Activated naive CD8-positive, alpha-beta T cell treated with anti-CD3 and anti-CD28 coated beads, Interleukin-2, amount 10 ng/mL, durations not matched to agents 7 days and 5 days (primary cell): Measurements from ENCODE around the gene SMTNL2. TPM values are rescaled to one million over a fixed set of nuclear protein-coding genes. Genes with fewer than 3 reads are reported as not detected.

Source experiments
- ATAC-seq: fragments of 150-1000 bp; cut with Tn5 transposase; one replicate; pipeline ENCODE4 v1.10.0; 2021; ENCODE audit warnings: low read depth, moderate library complexity
- POLR2A ChIA-PET: fragments of 350-600 bp; sonication (Branson Sonifier 250); formaldehyde crosslinking; loops from one replicate; lab custom pipeline; 2021; ENCODE audit warnings: antibody characterized with exemption; lab: Charles Lee
- DNase-seq: peaks from one replicate; pipeline ENCODE4 v3.0.0; 2021
- H3K27ac Mint-ChIP-seq: one replicate; pipeline ENCODE4 v1.8.0; 2022; ENCODE audit warnings: mild to moderate bottlenecking, mixed read lengths
- H3K27me3 Mint-ChIP-seq: one replicate; pipeline ENCODE4 v1.8.0; 2022; ENCODE audit warnings: mild to moderate bottlenecking, moderate library complexity, mixed read lengths
- H3K36me3 Mint-ChIP-seq: one replicate; pipeline ENCODE4 v1.8.0; 2021; ENCODE audit warnings: mild to moderate bottlenecking, mixed read lengths
- H3K4me1 Mint-ChIP-seq: one replicate; pipeline ENCODE4 v1.8.0; 2021; ENCODE audit warnings: mixed read lengths
- H3K4me3 Mint-ChIP-seq: one replicate; pipeline ENCODE4 v1.8.0; 2022; ENCODE audit warnings: mild to moderate bottlenecking, moderate library complexity, mixed read lengths
- H3K9me3 Mint-ChIP-seq: one replicate; pipeline ENCODE4 v1.8.0; 2021; ENCODE audit warnings: mixed read lengths
- total RNA-seq, 2 experiments: library from RNA; stranded (reverse); gene quantifications; one replicate each; pipeline ENCODE4 v1.2.3, GENCODE V29; 2021

SMTNL2 gene
- total RNA-seq, 2 experiments from 2014 or later = not detected

- no peak for ATAC-seq
- peaks cover 4% of the 10 kb centered on the region for H3K36me3 Mint-ChIP-seq
- no peaks in the 10 kb centered on the region for H3K27me3 Mint-ChIP-seq
- POLR2A ChIA-PET = no interaction called here
- peaks cover 14% of the 10 kb centered on the region for H3K4me1 Mint-ChIP-seq
- no peaks in the 10 kb centered on the region for H3K9me3 Mint-ChIP-seq
- no peak overlapping the region for H3K27ac Mint-ChIP-seq
- H3K4me3 Mint-ChIP-seq = no peak overlapping the region
- no peak for DNase-seq
These were observed 33.7 kb upstream of the SMTNL2 start for GRCh38 chr17:4550534-4551039.

DNA sequence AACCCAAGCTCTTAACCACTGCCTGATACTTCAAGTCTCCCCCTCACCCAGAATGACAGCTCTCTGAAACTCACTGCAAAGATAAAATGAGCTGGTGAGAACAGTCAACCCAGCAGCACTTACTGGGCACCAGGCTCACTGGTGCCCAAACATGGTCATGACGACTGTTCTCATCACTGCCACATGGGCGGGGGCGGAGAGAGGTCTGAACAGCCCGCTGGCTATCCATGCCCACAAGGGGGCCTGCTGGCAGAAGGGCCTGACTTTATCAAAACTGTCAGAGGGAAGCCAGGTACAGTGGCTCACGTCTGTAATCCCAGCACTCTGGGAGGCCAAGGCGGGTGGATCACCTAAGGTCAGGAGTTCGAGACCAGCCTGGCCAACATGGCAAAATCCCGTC lies 33.2 kb upstream of the SMTNL2 start:
- no peaks in the 10 kb centered on the region for H3K27me3 Mint-ChIP-seq
- no peak overlapping the region for H3K27ac Mint-ChIP-seq
- H3K36me3 Mint-ChIP-seq = peaks cover 4% of the 10 kb centered on the region
- POLR2A ChIA-PET = no interaction called here
- H3K4me1 Mint-ChIP-seq = peaks cover 20% of the 10 kb centered on the region
- ATAC-seq = no peak
- DNase-seq = no peak
- H3K4me3 Mint-ChIP-seq = no peak overlapping the region
- H3K9me3 Mint-ChIP-seq = no peaks in the 10 kb centered on the region

DNA sequence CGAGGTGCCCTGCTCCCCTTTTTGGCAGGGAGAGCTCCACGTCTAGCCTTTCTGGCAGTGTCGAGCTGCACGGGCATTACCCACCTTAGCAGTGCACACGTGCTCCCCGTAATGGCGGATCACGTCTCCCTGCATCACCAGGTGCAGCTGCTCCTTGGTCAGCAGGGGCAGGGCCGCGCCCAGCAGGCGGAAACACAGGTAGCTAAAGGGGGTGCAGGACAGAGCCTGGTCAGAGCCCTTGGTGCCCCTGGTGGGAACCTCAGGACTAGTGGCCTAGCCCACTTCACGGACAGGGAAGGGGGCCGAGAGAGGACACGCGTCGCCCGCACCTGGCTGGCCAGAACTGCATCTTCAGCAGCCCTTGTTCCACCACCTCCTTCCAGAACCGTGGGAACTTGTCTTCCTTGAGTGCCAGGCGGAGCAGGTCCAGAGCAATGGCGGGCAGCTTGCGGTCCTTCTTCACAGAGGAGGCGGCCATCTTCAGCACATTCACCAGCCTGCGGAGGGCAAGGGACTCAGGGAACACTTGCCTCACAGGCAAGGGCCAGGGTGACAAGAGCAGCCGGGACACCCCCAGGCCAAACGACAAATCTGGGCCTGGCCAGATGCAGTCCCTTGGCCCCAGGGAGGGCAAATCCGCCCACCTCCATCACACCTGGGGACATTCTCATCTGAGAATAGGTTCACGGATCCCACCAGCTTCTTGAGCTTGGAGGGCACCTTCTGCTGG lies 32.4 kb upstream of the SMTNL2 start:
- peaks cover 21% of the 10 kb centered on the region for H3K4me1 Mint-ChIP-seq
- DNase-seq (no peak), ATAC-seq (no peak)
- no peaks in the 10 kb centered on the region for H3K9me3 Mint-ChIP-seq
- H3K36me3 Mint-ChIP-seq = peaks cover 4% of the 10 kb centered on the region
- H3K4me3 Mint-ChIP-seq = no peak overlapping the region
- no peak overlapping the region for H3K27ac Mint-ChIP-seq
- POLR2A ChIA-PET = no interaction called here
- no peaks in the 10 kb centered on the region for H3K27me3 Mint-ChIP-seq

GRCh38 chr17:4553669-4554068 lies 30.7 kb upstream of the SMTNL2 start:
- POLR2A ChIA-PET = interaction anchor here (1.0 to 1.7 kb wide), 4 partner anchors 49 to 119 kb away, joined by 3 to 7 read pairs (median 5); no protein-coding TSS in a partner anchor

DNA sequence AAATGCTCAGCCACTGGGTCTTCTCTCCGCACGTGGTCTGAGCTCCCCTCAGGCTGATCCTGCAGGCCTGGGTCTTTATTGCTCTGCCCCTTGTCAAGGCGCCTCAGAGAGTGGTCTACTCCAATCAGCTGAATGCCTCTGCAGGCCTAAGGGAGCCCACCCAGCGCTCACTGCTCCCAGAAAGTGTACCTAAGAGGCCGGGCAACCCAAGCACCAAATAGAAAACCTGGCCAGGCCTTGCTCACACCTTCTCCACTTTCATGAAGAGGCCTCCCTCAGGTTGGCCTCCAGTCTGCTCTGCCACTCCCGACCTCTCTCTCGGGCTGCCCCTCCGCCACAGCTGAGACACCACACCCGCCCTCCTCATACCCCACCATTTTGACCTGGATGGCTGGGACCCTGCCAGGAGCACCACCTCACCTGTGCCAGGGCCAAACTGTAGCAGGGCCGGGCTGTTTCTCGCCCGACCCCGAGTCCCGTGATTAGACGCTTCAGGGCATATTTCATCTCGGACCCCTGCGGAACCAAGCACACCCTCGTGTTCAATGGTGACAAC lies 29.8 kb upstream of the SMTNL2 start:
- Mint-ChIP-seq H3K27ac (peak overlapping the region; percentile 95), H3K4me1 (peaks cover 22% of the 10 kb centered on the region), H3K4me3 (peak overlapping the region; percentile 91), H3K27me3 (no peaks in the 10 kb centered on the region), H3K36me3 (peaks cover 4% of the 10 kb centered on the region), H3K9me3 (no peaks in the 10 kb centered on the region)
- ATAC-seq (no peak), DNase-seq (no peak)
- POLR2A ChIA-PET = interaction anchor here (0.7 to 1.7 kb wide), 9 partner anchors 10 to 345 kb away, joined by 3 to 7 read pairs (median 5); partner anchors contain the start of genes C17orf107, SPNS2 and SPNS3

More at GRCh38 chr17:4553669-4554068, 30.7 kb upstream of the SMTNL2 start:
- Mint-ChIP-seq H3K9me3 (no peaks in the 10 kb centered on the region), H3K27ac (peak overlapping the region; percentile 52), H3K27me3 (no peaks in the 10 kb centered on the region), H3K36me3 (peaks cover 4% of the 10 kb centered on the region), H3K4me3 (peak overlapping the region; percentile 91), H3K4me1 (peaks cover 22% of the 10 kb centered on the region)
- DNase-seq (no peak), ATAC-seq (no peak)

DNA sequence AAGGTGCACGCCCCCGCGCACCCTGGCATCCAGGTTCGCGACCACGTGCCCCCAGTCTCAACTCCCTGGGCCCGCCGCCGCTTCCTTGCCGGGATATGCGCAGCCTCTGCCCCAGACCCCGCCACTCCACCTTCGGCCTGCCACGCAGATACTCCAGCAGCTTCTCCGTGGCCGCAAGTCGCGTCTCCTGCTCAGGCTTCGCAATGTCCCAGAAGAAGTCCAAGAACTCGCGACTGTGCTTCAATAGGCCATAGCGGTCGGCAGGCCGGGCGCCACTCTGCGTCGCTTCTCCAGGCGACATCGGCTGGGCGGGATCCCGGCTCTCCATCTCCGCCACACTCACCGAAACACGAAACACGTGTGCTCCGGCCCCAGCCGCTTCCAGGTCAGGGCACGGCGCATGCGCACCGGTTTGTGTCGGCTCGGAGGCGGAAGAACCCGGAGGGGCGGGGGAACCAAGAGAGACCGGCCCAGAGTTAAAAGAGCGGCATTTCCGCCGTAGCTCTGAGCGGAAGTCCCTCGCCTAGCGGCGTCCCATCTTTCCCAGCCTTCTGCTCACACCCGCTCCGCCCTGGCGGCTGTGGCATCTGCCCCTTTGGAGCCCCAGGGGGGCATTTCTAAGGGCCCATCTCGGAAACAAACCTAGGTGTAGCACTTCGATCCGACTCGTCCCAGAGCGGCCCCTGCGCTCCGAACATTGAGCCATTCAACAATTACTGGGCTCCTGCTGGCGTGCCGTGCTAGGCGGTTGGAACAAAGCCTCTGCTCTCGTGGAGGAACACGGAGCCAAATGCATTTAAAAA lies 29.1 kb upstream of the SMTNL2 start, which contains the start of gene MYBBP1A:
Gene MYBBP1A (minus strand): TSS at position 388 of the 803 bp plus-strand sequence. CDS start 60 bp downstream, at position 328.
- peak; percentile 95 for ATAC-seq
- Mint-ChIP-seq H3K27ac (peak within 1 kb of the TSS; percentile 95), H3K36me3 (peaks cover 4% of the 10 kb centered on the region), H3K4me1 (peaks cover 22% of the 10 kb centered on the region), H3K9me3 (no peaks in the 10 kb centered on the region), H3K27me3 (no peaks in the 10 kb centered on the region), H3K4me3 (peak within 1 kb of the TSS; percentile 91)
- POLR2A ChIA-PET = interaction anchor here (1.0 to 1.7 kb wide), 10 partner anchors 11 to 412 kb away, joined by 3 to 7 read pairs (median 5); partner anchors contain the start of genes C17orf107, CYB5D2, SPNS2 and SPNS3
- peak; percentile 97 for DNase-seq

GRCh38 chr17:4555873-4556759 lies 28.2 kb upstream of the SMTNL2 start:
- Mint-ChIP-seq H3K27ac (peak overlapping the region; percentile 95), H3K4me3 (peak overlapping the region; percentile 91), H3K27me3 (no peaks in the 10 kb centered on the region), H3K4me1 (peaks cover 22% of the 10 kb centered on the region), H3K9me3 (no peaks in the 10 kb centered on the region), H3K36me3 (peaks cover 1% of the 10 kb centered on the region)
- POLR2A ChIA-PET = interaction anchor here (1.0 to 1.7 kb wide), 8 partner anchors 12 to 413 kb away, joined by 3 to 6 read pairs (median 4); partner anchors contain the start of genes C17orf107, CYB5D2, SPNS2 and SPNS3
- ATAC-seq (no peak), DNase-seq (no peak)

DNA sequence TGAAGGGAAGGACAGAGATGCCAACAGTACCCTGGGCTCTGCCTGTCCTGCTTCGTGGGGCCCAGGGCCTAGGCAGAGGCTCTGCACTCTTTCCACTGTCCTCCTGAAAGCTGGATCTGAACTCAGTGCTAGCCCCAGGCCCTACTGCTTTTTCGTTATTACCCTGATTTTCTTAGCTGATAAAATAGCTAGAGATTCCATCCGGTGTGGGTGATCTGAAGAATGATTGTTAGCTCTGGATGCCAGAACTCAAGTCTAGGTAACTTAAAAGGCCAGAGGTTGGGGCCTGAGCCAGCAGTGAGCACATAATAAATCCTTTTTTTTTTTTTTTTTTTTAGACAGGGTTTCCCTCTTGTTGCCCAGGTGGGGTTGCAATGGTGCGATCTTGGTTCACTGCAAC lies 27.3 kb upstream of the SMTNL2 start:
- Mint-ChIP-seq H3K4me3 (no peak overlapping the region), H3K4me1 (peaks cover 24% of the 10 kb centered on the region), H3K36me3 (no peaks in the 10 kb centered on the region), H3K27ac (no peak overlapping the region), H3K27me3 (no peaks in the 10 kb centered on the region), H3K9me3 (no peaks in the 10 kb centered on the region)
- POLR2A ChIA-PET = interaction anchor here (0.7 kb wide), 2 partner anchors 11 to 26 kb away, joined by 6 to 7 read pairs; no protein-coding TSS in a partner anchor
- DNase-seq (no peak), ATAC-seq (no peak)

GRCh38 chr17:4557626-4558346 lies 26.5 kb upstream of the SMTNL2 start:
- H3K9me3 Mint-ChIP-seq = no peaks in the 10 kb centered on the region
- H3K4me3 Mint-ChIP-seq = no peak overlapping the region
- ATAC-seq (no peak), DNase-seq (no peak)
- no peaks in the 10 kb centered on the region for H3K36me3 Mint-ChIP-seq
- H3K4me1 Mint-ChIP-seq = peaks cover 32% of the 10 kb centered on the region
- H3K27me3 Mint-ChIP-seq = no peaks in the 10 kb centered on the region
- POLR2A ChIA-PET = interaction anchor here (0.7 kb wide), 1 partner anchor 27 kb away, joined by 6 read pairs; no protein-coding TSS in a partner anchor
- H3K27ac Mint-ChIP-seq = no peak overlapping the region

GRCh38 chr17:4558347-4558971 lies 25.9 kb upstream of the SMTNL2 start:
- H3K27me3 Mint-ChIP-seq = no peaks in the 10 kb centered on the region
- H3K36me3 Mint-ChIP-seq = no peaks in the 10 kb centered on the region
- DNase-seq (no peak), ATAC-seq (no peak)
- H3K9me3 Mint-ChIP-seq = no peaks in the 10 kb centered on the region
- no peak overlapping the region for H3K4me3 Mint-ChIP-seq
- peaks cover 38% of the 10 kb centered on the region for H3K4me1 Mint-ChIP-seq
- POLR2A ChIA-PET = no interaction called here
- no peak overlapping the region for H3K27ac Mint-ChIP-seq

DNA sequence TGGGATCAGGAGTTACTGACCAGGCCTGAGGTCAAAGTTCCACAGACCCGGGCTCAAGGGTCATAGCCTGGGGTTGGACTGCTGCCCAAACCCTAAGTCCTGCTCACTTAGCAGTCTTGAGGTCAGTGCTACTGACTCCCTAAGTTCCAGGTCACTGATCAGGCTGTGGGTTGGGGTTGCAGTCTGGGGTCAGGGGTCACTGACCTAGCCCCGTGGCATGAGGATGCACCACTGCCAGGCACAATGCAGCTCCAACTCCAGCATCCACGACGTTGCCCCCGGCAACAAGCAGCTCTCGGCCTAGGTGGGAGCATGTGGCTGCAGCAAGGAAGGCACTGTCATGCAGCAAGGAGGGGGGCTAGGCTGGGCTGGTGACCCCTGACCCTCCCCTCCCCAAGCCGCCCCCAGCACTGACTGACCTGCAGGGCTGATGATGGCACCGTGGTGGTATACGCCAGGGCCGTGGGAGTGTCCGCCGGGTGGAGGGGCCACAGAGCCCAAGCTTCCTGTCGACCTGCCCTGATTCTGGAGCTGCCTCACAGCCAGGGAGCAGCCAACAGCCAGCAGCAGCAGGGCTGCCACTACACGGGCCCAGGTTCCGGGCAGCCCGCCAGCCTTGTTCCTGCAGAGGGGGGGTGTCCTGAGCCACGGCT lies 25.1 kb upstream of the SMTNL2 start:
- no peaks in the 10 kb centered on the region for H3K27me3 Mint-ChIP-seq
- no peak overlapping the region for H3K27ac Mint-ChIP-seq
- H3K9me3 Mint-ChIP-seq = no peaks in the 10 kb centered on the region
- peaks cover 35% of the 10 kb centered on the region for H3K4me1 Mint-ChIP-seq
- DNase-seq = no peak
- no peaks in the 10 kb centered on the region for H3K36me3 Mint-ChIP-seq
- no peak for ATAC-seq
- no peak overlapping the region for H3K4me3 Mint-ChIP-seq
- POLR2A ChIA-PET = no interaction called here
